CMK (cell line): ENCODE results near the gene MRPS7.

Source experiments
- DNase-seq: peaks from one replicate; pipeline ENCODE4 v3.0.0-alpha.2; 2010; ENCODE audit warnings: low read depth

Gene MRPS7

GRCh38 chr17:75313941-75314551, 52.4 kb downstream of the MRPS7 start:
- no peak for DNase-seq

- no peak for DNase-seq
Observed at GRCh38 chr17:75315541-75316243, 54.0 kb downstream of the MRPS7 start.
